Left renal pelvis (tissue), 4 donors: ENCODE measurements around the gene CREB5. TPM values are rescaled to one million over a fixed set of nuclear protein-coding genes. Genes with fewer than 3 reads are reported as not detected.

Source experiments
- DNase-seq, 4 donors: peaks; one replicate each; pipeline ENCODE4 v3.0.0-alpha.2; 2013; ENCODE audit warnings: low read depth in 4 of 4, low spot score in 3 of 4
- polyA plus RNA-seq, 4 donors: library from polyadenylated mRNA; unstranded; fragments of 120-200 nt; gene quantifications; one replicate each; pipeline ENCODE4 v1.2.1, GENCODE V29; 2013; ENCODE audit not compliant: insufficient read length in 4 of 4

The CREB5 gene
- polyA plus RNA-seq, 4 donors = 9.1 to 31.6 (median 12.0) TPM

- no peak for DNase-seq
Measured at GRCh38 chr7:28661826-28662595, 249.7 kb downstream of the CREB5 start.

DNA sequence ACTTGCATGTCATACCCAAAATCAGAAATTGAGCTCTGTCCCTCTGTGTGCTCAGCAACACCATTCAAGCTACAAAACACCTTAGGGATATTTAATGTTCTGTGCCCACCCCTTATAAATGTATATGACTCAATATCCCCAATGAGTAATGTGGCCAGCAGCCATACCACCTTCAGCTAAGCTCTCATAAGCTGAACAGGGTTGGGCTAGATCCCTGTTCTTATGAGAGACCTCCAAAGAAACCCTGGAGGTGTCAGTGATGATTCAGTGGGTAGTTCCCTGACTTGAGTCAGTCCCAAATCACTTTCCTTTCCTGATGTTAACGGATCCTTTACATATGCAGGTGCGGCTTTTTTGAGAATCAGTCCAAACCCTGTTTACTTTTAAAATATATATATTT, 253.8 kb downstream of the CREB5 start:
- no peak for DNase-seq

DNA sequence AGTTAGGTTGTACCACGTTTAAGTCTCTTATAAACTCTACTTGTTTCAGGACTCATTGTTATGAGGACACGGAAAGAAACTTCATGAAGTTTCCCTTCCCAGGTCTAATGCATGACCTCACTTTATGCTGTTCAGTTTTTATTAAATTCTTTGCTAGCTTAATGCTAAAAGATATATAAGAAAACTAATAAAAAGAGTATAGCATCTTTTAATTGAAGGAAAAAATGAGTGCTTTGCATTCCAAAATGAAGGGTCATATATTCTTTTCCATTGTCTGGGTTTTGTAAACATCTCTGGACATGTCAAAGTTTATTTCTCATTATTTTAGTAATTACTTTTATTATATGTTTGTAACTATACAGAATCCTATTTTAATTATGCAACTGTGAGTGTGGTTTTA, 255.8 kb downstream of the CREB5 start:
- DNase-seq = no peak

- DNase-seq = no peak
Measured at GRCh38 chr7:28669330-28669729, 257.0 kb downstream of the CREB5 start.

GRCh38 chr7:28671526-28671925, 259.2 kb downstream of the CREB5 start:
- no peak for DNase-seq

- no peak for DNase-seq
Measured at GRCh38 chr7:28672397-28672797, 260.1 kb downstream of the CREB5 start.

DNA sequence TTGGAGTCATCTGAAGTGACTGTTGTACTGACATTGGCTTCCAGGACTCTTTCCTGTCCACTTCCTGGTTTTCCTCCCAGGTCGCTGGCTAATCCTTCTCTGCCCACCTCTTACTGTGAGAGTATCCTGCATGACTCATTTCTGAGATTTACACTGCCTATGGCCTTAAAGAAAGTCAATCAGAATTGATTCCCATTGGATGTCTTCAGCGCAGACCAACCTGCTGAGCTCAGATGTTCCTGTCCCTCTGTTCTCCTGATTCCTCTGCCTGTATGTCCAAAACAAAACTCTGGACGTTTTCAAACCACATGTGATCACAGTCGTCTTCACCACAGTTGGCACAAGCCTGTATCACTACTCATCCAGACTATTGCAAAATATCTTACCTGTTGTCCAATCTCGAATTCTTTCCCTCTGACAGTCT, 262.1 kb downstream of the CREB5 start:
- DNase-seq = no peak

GRCh38 chr7:28675429-28675828, 263.1 kb downstream of the CREB5 start:
- no peak for DNase-seq

DNA sequence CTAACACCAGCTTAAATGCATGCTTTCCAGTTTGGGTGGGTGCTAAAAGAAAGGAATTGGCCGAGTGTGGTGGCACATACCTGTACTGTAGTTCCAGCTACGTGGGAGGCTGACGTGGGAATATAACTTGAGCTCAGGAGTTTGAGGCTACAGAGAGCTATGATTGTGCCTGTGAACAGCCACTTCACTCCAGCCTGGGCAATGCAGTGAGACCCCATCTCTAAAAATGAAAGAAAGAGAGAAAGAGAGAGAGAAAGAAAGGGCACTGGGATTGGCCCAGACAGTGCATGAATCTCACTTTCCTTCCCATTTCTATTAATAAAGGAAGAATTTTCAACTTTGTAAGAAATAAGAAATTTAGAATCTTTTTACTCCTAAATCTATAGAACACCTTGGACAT, 265.4 kb downstream of the CREB5 start:
- DNase-seq = no peak

DNA sequence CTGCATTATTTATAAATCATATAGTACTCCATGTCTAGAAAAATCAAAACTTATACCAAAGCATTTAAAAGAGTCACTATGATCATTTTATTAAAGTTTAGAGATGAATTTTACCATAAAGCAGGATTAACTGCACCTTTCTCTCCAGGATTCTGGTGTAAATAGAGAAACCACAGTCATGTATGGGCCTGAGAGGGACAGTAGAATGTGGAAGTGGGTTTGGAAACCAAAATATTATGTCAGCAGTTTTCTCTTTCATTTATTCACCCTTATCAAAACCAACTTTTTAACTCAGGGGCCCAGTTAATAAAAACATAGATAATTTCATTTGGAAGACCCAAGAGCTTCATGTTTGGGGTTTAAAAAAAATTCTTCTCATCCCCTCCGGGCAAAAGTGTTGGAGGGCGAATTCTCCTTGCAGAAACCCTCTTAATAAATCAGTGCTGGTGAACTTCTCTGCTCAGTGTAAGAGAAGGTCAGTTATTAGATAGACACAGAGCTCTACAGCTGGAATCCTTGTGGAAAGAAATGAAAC, 266.2 kb downstream of the CREB5 start:
- DNase-seq = no peak

- DNase-seq = no peak
Measured at GRCh38 chr7:28681693-28682310, 269.5 kb downstream of the CREB5 start.

GRCh38 chr7:28682801-28683200, 270.5 kb downstream of the CREB5 start:
- DNase-seq = no peak

DNA sequence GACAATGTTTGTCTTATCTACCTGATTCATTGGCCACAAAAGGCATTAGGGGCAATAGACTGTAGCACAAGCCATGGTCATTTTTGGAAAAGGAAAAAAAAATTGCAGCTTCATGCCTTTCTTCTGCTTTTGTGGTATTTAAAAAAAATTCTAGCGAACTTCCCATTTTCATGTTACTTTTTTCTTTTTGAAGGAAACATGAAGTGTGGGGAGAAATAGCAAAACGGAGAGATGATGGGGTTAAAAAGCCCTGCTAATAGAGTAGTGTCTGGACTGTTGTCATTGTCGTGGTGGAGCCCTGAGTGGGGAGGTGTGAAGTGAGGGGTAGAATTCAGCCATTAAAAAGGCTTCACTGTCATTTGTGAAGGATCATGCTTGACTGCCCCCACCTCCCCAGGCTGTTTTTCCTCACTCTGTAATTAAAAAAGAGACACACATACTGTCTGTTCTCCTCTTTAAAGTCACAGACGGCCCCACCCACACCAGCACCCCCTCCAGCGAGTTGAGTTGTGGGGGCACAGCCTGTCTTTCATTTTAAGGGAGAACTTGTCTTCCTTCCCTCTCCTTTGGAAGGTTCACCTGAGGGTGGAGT, 272.4 kb downstream of the CREB5 start:
- no peak for DNase-seq

DNA sequence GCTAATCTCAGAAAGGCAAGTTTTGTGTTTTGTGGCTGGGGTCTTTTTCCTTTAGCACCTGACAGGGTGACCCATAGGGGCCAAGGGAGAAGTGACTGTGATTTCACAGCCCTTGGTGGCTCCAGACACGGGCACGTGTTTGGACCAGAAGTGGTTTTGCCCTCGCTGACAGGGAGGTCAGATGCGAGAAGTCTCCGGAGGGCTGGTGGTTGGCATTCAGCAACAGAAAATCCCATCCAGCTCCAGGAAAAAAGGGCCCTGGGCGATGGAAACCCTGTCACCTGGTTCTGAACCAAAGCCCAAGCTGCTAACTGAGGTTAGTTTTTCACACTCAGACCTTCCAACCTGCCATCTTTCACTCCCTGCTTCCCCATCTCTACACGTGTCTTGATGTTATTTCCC, 272.9 kb downstream of the CREB5 start:
- DNase-seq = no peak

GRCh38 chr7:28685644-28686417, 273.5 kb downstream of the CREB5 start:
- peak; percentile 85 to 91 (median 88) for DNase-seq

GRCh38 chr7:28686418-28686800, 274.1 kb downstream of the CREB5 start:
- no peak for DNase-seq

DNA sequence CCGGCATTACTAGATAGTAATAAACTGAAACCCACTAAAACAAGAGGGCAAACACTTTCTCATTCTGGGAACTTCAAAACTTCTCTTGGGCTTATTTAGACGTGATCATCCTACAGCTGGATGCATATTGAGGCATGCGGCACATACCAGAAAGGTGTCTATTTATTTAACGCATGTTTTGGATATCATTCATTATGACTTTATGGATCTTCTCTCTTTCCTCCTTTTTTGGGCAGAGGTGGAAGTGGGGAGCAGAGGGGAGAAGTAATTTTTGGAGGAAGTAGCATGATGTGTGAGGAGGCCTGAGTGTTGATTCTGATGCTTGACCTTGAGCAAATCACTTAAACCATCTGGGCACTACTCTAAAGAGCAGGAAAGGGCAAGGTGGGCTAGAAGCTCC, 275.2 kb downstream of the CREB5 start:
- no peak for DNase-seq

DNA sequence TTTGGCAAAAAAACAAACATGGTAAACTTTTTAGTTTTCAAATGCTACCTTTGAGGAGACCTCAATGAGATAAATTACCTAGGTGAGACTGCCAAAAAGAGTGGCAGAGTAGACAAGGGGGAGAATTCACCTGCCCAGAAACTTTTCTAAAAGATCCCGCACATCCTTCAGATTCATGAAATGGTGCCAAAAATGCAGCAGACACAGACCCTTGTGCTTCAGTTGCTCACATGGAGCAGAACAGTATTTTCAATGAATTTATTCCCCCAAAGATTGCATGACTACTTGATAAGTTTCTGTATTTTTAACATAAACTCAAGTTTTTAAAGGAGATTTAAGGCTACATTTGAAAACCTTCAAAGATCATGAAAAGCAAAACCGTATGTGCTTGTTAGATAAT, 275.9 kb downstream of the CREB5 start:
- no peak for DNase-seq

GRCh38 chr7:28688651-28689050, 276.3 kb downstream of the CREB5 start:
- no peak for DNase-seq

DNA sequence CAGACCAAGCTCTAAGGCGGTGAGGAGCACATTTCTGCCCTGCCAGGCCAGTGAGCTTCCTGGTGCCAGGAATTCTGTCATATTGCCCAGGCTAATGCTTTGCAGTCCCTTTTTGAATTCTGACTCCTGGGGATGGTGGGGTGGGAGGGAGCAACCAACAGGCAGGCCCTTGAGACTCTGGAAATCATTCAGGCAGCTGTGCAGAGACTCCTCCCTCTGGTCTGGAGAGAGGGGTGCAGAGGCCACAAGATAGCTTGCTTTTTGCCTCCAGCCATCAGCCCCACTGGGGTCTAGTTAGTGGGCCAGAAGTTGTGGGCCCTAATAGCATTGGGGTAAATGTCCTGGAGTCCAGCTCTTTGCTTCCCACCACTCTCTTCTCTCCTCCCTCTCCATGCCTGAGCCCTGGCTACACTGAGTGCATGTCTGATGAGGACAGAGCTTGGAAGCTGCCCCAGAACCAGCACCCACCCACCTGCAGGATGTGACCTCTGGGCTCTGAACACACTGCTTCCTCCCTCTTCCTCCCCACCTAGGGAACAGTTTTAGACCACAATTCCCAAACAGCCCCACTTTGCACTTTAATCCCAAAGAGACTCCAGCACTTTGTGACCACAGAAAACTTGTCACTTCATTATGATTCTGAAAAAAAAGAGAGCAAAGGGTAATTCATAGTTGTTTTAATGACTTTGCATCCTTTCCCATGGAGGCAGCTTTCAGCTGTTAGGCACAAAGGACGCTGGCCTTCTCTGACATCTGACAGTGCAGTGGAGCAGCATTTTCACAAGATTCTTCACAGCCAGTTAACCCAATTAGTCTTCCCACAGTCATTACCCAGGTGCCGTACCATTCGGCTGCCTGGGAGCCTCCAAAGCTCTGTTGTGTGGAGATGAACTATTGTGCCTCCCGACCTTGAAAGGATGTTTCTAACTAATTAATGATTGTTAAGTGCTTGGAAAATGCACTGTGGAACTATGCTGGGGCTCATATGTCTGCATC, 283.3 kb downstream of the CREB5 start:
- no peak for DNase-seq
